Measurements from ENCODE around the gene NADK.

GRCh38 chr1:1777950-1778662 lies at the start of gene NADK:
- TF ChIP-seq CTCF (IDR thresholded peaks at IDR 0.05) (peak in 1 of 6 experiments; percentile 5), POLR2A (IDR thresholded peaks at IDR 0.05) (peak; percentile 43 to 49)

Measured in adrenal gland (tissue), 5 donors.